ENCODE measurements around the gene RBM20. TPM values are rescaled to one million over a fixed set of nuclear protein-coding genes. Genes with fewer than 3 reads are reported as not detected.

The RBM20 gene
- polyA plus RNA-seq, 1 experiment = 0.11 TPM

DNA sequence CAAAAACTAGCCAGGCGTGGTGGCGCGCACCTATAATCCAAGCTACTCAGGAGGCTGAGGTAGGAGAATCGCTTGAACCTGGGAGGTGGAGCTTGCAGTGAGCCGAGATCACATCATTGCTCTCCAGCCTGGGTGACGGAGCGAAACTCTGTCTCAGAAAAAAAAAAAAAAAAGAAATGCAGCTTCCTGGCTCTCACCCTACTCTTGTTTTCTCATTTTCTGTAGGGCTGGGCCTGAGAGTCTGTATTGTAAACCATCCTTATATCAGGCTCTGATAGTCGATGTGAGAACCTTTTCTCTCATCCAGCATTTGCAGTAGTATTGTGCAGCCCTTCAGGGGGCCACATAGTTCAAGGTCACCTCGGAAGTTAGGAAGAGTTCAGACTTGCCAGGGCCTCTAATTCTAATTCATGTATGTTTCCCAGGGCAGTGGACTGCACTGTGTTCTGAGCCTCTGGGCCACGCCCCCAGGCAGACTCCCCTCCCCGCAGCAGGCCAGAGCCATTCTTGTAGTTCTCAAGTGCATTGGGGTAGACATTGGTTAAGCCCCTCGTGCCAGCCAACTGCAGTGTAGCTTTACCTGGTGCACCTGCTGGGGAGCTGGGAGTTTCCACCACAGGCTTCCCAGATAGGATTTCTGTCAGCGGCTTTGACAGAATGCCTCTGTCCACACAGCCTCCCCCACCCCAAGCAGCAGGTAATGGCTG, 189.3 kb downstream of the RBM20 start:
- H3K4me3 ChIP-seq (ENCODE audit: low read depth, low read length) = no peak overlapping the region
- H3K27ac ChIP-seq (ENCODE audit: low read depth, low read length) = no peak overlapping the region
- H3K9me3 ChIP-seq (ENCODE audit: control insufficient read depth, insufficient read depth, low read length) = no peaks in the 10 kb centered on the region; the same call in 1 of the 2 replicates
- CTCF ChIA-PET = no interaction called here
- H3K27me3 ChIP-seq (ENCODE audit: control insufficient read depth, insufficient read depth, low read length) = peaks cover 27% of the 10 kb centered on the region
- TF ChIP-seq CTCF (IDR thresholded peaks at IDR 0.05; ENCODE audit: low read depth, low read length) = no peak
- POLR2A ChIA-PET = no interaction called here
- DNase-seq (ENCODE audit: low read depth, low spot score) = no peak

DNA sequence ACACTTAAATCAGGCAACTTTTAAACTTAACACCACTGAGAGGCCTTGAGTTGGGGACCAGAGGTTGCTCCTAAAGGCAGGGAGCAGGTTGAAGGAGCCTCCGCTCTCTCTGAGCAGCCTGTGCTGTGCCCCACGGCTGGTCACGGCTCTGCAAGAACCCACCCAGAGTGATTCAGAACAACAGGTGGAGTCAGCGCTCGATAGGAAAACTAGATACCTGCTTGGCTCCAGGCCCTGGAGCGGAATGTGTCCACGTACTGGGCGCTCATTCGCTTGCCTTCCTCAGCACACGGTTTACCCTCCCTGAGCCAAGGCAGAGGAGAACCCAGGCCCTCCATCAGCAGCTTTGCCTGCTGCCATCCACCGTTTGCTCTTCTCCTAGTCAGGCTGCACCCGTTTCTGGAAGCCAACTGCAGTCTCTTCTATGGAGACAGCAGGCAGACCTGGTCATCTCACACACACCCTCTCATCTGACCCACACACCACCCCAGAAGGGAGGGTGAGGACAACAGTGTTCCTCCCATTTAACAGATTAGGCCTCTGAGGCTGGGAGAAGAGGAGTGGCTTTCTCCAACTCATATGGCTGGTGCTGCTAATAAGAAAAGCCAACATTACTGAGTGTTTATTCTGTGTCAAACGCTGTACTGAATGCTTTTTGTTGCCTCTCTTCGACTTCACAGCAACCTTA, 189.9 kb downstream of the RBM20 start:
- H3K4me3 ChIP-seq (ENCODE audit: low read depth, low read length) = no peak overlapping the region
- no peaks in the 10 kb centered on the region; the same call in 1 of the 2 replicates for H3K9me3 ChIP-seq (ENCODE audit: control insufficient read depth, insufficient read depth, low read length)
- ChIA-PET CTCF (no interaction called here), POLR2A (no interaction called here)
- no peak overlapping the region for H3K27ac ChIP-seq (ENCODE audit: low read depth, low read length)
- H3K27me3 ChIP-seq (ENCODE audit: control insufficient read depth, insufficient read depth, low read length) = peaks cover 21% of the 10 kb centered on the region
- no peak for TF ChIP-seq CTCF (IDR thresholded peaks at IDR 0.05; ENCODE audit: low read depth, low read length)
- no peak for DNase-seq (ENCODE audit: low read depth, low spot score)

GRCh38 chr10:110834629-110835301, 190.6 kb downstream of the RBM20 start:
- ChIA-PET CTCF (interaction anchor here (0.9 kb wide), 1 partner anchor 59 kb away, joined by 3 read pairs; no protein-coding TSS in a partner anchor), POLR2A (no interaction called here)
- DNase-seq (ENCODE audit: low read depth, low spot score) = no peak

GRCh38 chr10:110835841-110836240, 191.7 kb downstream of the RBM20 start:
- H3K27ac ChIP-seq (ENCODE audit: low read depth, low read length) = no peak overlapping the region
- no peaks in the 10 kb centered on the region for H3K9me3 ChIP-seq (ENCODE audit: control insufficient read depth, insufficient read depth, low read length)
- peaks cover 15% of the 10 kb centered on the region for H3K27me3 ChIP-seq (ENCODE audit: control insufficient read depth, insufficient read depth, low read length)
- TF ChIP-seq CTCF (IDR thresholded peaks at IDR 0.05; ENCODE audit: low read depth, low read length) = no peak
- DNase-seq (ENCODE audit: low read depth, low spot score) = no peak
- POLR2A ChIA-PET = no interaction called here
- CTCF ChIA-PET = interaction anchor here (0.6 kb wide), 1 partner anchor 32 kb away, joined by 7 read pairs; no protein-coding TSS in a partner anchor
- H3K4me3 ChIP-seq (ENCODE audit: low read depth, low read length) = no peak overlapping the region

More at GRCh38 chr10:110834629-110835301, 190.6 kb downstream of the RBM20 start:
- peaks cover 17% of the 10 kb centered on the region for H3K27me3 ChIP-seq (ENCODE audit: control insufficient read depth, insufficient read depth, low read length)
- TF ChIP-seq CTCF (IDR thresholded peaks at IDR 0.05; ENCODE audit: low read depth, low read length) = no peak
- H3K4me3 ChIP-seq (ENCODE audit: low read depth, low read length) = no peak overlapping the region
- no peaks in the 10 kb centered on the region for H3K9me3 ChIP-seq (ENCODE audit: control insufficient read depth, insufficient read depth, low read length)
- no peak overlapping the region for H3K27ac ChIP-seq (ENCODE audit: low read depth, low read length)

Measured in AG04450 (cell line).